GM23338 (cell line): ENCODE measurements around the gene SLC25A34. TPM values are rescaled to one million over a fixed set of nuclear protein-coding genes. Genes with fewer than 3 reads are reported as not detected.

Source experiments
- ATAC-seq: fragments of 200-7000 bp; cut with Tn5 transposase; 3 replicates; pipeline ENCODE4 v1.9.1; 2020
- DNase-seq: peaks from one replicate; pipeline ENCODE4 v3.0.0-alpha.2; 2015; ENCODE audit warnings: low spot score
- H2AFZ ChIP-seq: fragments of 200-600 bp; sonication (generic); 2 replicates; pipeline ENCODE4 v1.8.0; 2016; ENCODE audit warnings: antibody characterized with exemption, mild to moderate bottlenecking, moderate library complexity
- H3F3A ChIP-seq: fragments of 200-600 bp; sonication (generic); replicated peaks from 2 replicates; pipeline ENCODE4 v1.8.0; 2017; ENCODE audit warnings: antibody characterized with exemption, mixed run types, low read depth
- H3K27ac ChIP-seq: fragments of 200-600 bp; sonication (generic); 2 replicates; pipeline ENCODE4 v1.6.1; 2016; ENCODE audit warnings: low read depth
- H3K27me3 ChIP-seq: fragments of 200-600 bp; sonication (generic); 2 replicates; pipeline ENCODE4 v1.8.0; 2016; ENCODE audit warnings: mild to moderate bottlenecking, mixed run types, moderate library complexity; ENCODE audit not compliant: insufficient read depth
- H3K36me3 ChIP-seq: fragments of 200-600 bp; sonication (generic); 2 replicates; pipeline ENCODE4 v1.8.0; 2016; ENCODE audit warnings: mild to moderate bottlenecking; ENCODE audit not compliant: insufficient read depth
- H3K4me1 ChIP-seq: fragments of 200-600 bp; sonication (generic); 2 replicates; pipeline ENCODE4 v1.8.0; 2016; ENCODE audit warnings: mild to moderate bottlenecking, moderate library complexity; ENCODE audit not compliant: insufficient read depth
- H3K4me2 ChIP-seq: fragments of 200-600 bp; sonication (generic); 2 replicates; pipeline ENCODE4 v1.7.1; 2017; ENCODE audit warnings: mixed run types
- H3K4me3 ChIP-seq: fragments of 200-600 bp; sonication (generic); 2 replicates; pipeline ENCODE4 v1.6.1; 2016; ENCODE audit warnings: mixed run types
- H3K79me2 ChIP-seq: fragments of 200-600 bp; sonication (generic); replicated peaks from 2 replicates; pipeline ENCODE4 v1.8.0; 2017; ENCODE audit warnings: mild to moderate bottlenecking; ENCODE audit not compliant: insufficient read depth
- H3K9me2 ChIP-seq: fragments of 200-600 bp; sonication (generic); 2 replicates; pipeline ENCODE4 v1.8.0; 2017; ENCODE audit not compliant: insufficient read depth
- H4K20me1 ChIP-seq: fragments of 200-600 bp; sonication (generic); replicated peaks from 2 replicates; pipeline ENCODE4 v1.8.0; 2017; ENCODE audit warnings: mild to moderate bottlenecking; ENCODE audit not compliant: insufficient read depth
- H3K27ac Mint-ChIP-seq: 2 replicates; pipeline ENCODE4 v1.8.0; 2020; ENCODE audit warnings: inconsistent platforms, mild to moderate bottlenecking, moderate library complexity, mixed read lengths
- H3K27me3 Mint-ChIP-seq: 3 replicates; pipeline ENCODE4 v1.8.0; 2022; ENCODE audit warnings: low read depth, mild to moderate bottlenecking, moderate library complexity, mixed read lengths, inconsistent platforms; ENCODE audit not compliant: insufficient read depth, poor library complexity
- H3K36me3 Mint-ChIP-seq: 3 replicates; pipeline ENCODE4 v1.8.0; 2021; ENCODE audit warnings: low read depth, mild to moderate bottlenecking, inconsistent platforms, moderate library complexity, mixed read lengths
- H3K4me1 Mint-ChIP-seq: 3 replicates; pipeline ENCODE4 v1.8.0; 2020; ENCODE audit warnings: mild to moderate bottlenecking, inconsistent platforms, mixed read lengths
- H3K4me3 Mint-ChIP-seq: 3 replicates; pipeline ENCODE4 v1.8.0; 2021; ENCODE audit warnings: moderate library complexity, mild to moderate bottlenecking, inconsistent platforms, mixed read lengths
- H3K9me3 Mint-ChIP-seq: 3 replicates; pipeline ENCODE4 v1.8.0; 2020; ENCODE audit warnings: moderate library complexity, mild to moderate bottlenecking, inconsistent platforms, mixed read lengths
- CREB1 ChIP-seq: fragments of 250-450 bp; sonication (Bioruptor Pico); IDR thresholded peaks from 2 replicates; pipeline ENCODE4 v1.5.0; 2020; ENCODE audit warnings: low read depth, mild to moderate bottlenecking, moderate library complexity
- EZH2 ChIP-seq: fragments of 200-600 bp; sonication (generic); IDR thresholded peaks from one replicate; pipeline ENCODE4 v1.8.0; 2017; ENCODE audit warnings: antibody characterized with exemption, mild to moderate bottlenecking, low read depth; ENCODE audit not compliant: unreplicated experiment
- EZH2phosphoT487 ChIP-seq: fragments of 200-600 bp; sonication (generic); IDR thresholded peaks from one replicate; pipeline ENCODE4 v1.8.1; 2018; ENCODE audit warnings: antibody characterized with exemption; ENCODE audit not compliant: unreplicated experiment
- JUNB ChIP-seq: IDR thresholded peaks from one replicate; pipeline ENCODE4 v1.6.1; 2016; ENCODE audit warnings: antibody characterized with exemption; ENCODE audit not compliant: unreplicated experiment
- NANOG ChIP-seq: IDR thresholded peaks from 2 replicates; pipeline ENCODE4 v1.6.1; 2016; ENCODE audit warnings: antibody characterized with exemption, borderline replicate concordance
- POLR2AphosphoS5 ChIP-seq: IDR thresholded peaks from 2 replicates; pipeline ENCODE4 v1.6.1; 2016; ENCODE audit warnings: antibody characterized with exemption, low read depth
- ZNF331 ChIP-seq: fragments of 250-450 bp; sonication (Bioruptor Pico); IDR thresholded peaks from 2 replicates; pipeline ENCODE4 v1.5.0; 2020; ENCODE audit warnings: low read depth, mild to moderate bottlenecking, moderate library complexity
- ZNF462 ChIP-seq: fragments of 250-450 bp; sonication (Bioruptor Pico); IDR thresholded peaks from 2 replicates; pipeline ENCODE4 v1.5.0; 2020; ENCODE audit warnings: mild to moderate bottlenecking, moderate library complexity
- polyA plus RNA-seq: library from polyadenylated mRNA; unstranded; fragments of >200 nt; fragmentation: Nextera tagmentation; extraction: Ambion mirVana; gene quantifications from 2 replicates; pipeline ENCODE4 v1.2.1, GENCODE V29; 2016
- total RNA-seq: library from RNA; depleted of rRNA; stranded (reverse); fragments of >200 nt; shearing (Covaris generic); gene quantifications from 2 replicates; pipeline ENCODE4 v1.2.3, GENCODE V29; 2014
- TF ChIP-seq, protein P1 (sequence below): IDR thresholded peaks from one replicate; pipeline ENCODE4 v1.6.1; 2018; ENCODE audit warnings: antibody characterized with exemption; ENCODE audit not compliant: unreplicated experiment
- TF ChIP-seq, protein P2 (sequence below), 2 experiments: fragments of 200-600 bp in 1 of 2; sonication (generic) in 1 of 2; conservative IDR thresholded peaks; 2 replicates each; pipeline versions ENCODE4 v1.5.1 to v1.6.1; 2016 to 2017; ENCODE audit warnings: antibody characterized with exemption in 2 of 2, low read depth in 2 of 2, mild to moderate bottlenecking in 2 of 2, moderate library complexity in 1 of 2
- TF ChIP-seq, protein P3 (sequence below): IDR thresholded peaks from 2 replicates; pipeline ENCODE4 v1.6.1; 2016; ENCODE audit warnings: antibody characterized with exemption

The SLC25A34 gene
- total and polyA plus RNA-seq, 2 experiments from 2014 or later, result 0.11 to 3.5 TPM

DNA sequence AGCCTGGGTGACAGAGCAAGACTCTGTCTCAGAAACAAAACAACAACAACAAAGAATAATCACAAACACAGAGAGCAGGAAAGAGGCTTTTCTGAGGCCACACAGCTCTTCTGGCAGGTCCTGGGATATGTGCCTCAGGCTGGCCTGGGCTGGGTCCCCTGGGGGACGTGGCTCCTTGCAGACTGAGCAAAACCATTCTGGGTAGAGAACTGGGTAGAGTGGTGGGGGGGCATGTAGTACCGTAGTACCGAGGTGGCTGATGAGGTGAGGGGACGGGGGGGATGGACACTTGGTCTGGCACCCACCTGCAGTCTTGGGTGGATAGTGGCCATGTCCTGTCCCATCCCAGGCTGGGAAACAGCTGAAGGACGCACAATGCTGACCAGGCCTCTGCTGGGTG, 12.2 kb downstream of the SLC25A34 start:
- H2AFZ ChIP-seq, result no peak overlapping the region
- H3K27me3 ChIP-seq, result no peaks in the 10 kb centered on the region
- no peaks in the 10 kb centered on the region for H3F3A ChIP-seq
- H3K27ac ChIP-seq, result no peak overlapping the region
- H3K27ac Mint-ChIP-seq, result no peak overlapping the region
- H3K9me2 ChIP-seq, result no peaks in the 10 kb centered on the region
- no peaks in the 10 kb centered on the region for H3K36me3 ChIP-seq
- no peaks in the 10 kb centered on the region; the same call in 1 of the 2 replicates for H3K4me1 ChIP-seq
- H4K20me1 ChIP-seq, result no peaks in the 10 kb centered on the region
- H3K4me2 ChIP-seq, result no peak overlapping the region
- no peak overlapping the region for H3K4me3 ChIP-seq
- TF ChIP-seq EZH2 (no peak), EZH2phosphoT487 (no peak), NANOG (no peak), ZNF331 (CRISPR knock-in tag) (no peak), CREB1 (CRISPR knock-in tag) (no peak), POLR2AphosphoS5 (no peak), JUNB (no peak), ZNF462 (CRISPR knock-in tag) (no peak)
- TF ChIP-seq, protein P1, sequence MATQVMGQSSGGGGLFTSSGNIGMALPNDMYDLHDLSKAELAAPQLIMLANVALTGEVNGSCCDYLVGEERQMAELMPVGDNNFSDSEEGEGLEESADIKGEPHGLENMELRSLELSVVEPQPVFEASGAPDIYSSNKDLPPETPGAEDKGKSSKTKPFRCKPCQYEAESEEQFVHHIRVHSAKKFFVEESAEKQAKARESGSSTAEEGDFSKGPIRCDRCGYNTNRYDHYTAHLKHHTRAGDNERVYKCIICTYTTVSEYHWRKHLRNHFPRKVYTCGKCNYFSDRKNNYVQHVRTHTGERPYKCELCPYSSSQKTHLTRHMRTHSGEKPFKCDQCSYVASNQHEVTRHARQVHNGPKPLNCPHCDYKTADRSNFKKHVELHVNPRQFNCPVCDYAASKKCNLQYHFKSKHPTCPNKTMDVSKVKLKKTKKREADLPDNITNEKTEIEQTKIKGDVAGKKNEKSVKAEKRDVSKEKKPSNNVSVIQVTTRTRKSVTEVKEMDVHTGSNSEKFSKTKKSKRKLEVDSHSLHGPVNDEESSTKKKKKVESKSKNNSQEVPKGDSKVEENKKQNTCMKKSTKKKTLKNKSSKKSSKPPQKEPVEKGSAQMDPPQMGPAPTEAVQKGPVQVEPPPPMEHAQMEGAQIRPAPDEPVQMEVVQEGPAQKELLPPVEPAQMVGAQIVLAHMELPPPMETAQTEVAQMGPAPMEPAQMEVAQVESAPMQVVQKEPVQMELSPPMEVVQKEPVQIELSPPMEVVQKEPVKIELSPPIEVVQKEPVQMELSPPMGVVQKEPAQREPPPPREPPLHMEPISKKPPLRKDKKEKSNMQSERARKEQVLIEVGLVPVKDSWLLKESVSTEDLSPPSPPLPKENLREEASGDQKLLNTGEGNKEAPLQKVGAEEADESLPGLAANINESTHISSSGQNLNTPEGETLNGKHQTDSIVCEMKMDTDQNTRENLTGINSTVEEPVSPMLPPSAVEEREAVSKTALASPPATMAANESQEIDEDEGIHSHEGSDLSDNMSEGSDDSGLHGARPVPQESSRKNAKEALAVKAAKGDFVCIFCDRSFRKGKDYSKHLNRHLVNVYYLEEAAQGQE, result no peak
- TF ChIP-seq, protein P2, sequence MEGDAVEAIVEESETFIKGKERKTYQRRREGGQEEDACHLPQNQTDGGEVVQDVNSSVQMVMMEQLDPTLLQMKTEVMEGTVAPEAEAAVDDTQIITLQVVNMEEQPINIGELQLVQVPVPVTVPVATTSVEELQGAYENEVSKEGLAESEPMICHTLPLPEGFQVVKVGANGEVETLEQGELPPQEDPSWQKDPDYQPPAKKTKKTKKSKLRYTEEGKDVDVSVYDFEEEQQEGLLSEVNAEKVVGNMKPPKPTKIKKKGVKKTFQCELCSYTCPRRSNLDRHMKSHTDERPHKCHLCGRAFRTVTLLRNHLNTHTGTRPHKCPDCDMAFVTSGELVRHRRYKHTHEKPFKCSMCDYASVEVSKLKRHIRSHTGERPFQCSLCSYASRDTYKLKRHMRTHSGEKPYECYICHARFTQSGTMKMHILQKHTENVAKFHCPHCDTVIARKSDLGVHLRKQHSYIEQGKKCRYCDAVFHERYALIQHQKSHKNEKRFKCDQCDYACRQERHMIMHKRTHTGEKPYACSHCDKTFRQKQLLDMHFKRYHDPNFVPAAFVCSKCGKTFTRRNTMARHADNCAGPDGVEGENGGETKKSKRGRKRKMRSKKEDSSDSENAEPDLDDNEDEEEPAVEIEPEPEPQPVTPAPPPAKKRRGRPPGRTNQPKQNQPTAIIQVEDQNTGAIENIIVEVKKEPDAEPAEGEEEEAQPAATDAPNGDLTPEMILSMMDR (conservative IDR thresholded peaks at IDR 0.05; ENCODE audit: low read depth in 2 of 2), result no peak
- TF ChIP-seq, protein P3, sequence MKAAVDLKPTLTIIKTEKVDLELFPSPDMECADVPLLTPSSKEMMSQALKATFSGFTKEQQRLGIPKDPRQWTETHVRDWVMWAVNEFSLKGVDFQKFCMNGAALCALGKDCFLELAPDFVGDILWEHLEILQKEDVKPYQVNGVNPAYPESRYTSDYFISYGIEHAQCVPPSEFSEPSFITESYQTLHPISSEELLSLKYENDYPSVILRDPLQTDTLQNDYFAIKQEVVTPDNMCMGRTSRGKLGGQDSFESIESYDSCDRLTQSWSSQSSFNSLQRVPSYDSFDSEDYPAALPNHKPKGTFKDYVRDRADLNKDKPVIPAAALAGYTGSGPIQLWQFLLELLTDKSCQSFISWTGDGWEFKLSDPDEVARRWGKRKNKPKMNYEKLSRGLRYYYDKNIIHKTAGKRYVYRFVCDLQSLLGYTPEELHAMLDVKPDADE, result no peak
- no peak for ATAC-seq
- H3K27me3 Mint-ChIP-seq, result peaks cover 9% of the 10 kb centered on the region
- H3K36me3 Mint-ChIP-seq, result no peaks in the 10 kb centered on the region
- H3K79me2 ChIP-seq, result no peaks in the 10 kb centered on the region
- no peaks in the 10 kb centered on the region for H3K9me3 Mint-ChIP-seq
- no peak overlapping the region for H3K4me3 Mint-ChIP-seq
- peaks cover 2% of the 10 kb centered on the region; the same call in 2 of the 3 replicates for H3K4me1 Mint-ChIP-seq
- DNase-seq, result no peak
